SK-N-SH treated with all-trans-retinoic acid at 6 μM for 48 hours (cell line): ENCODE results near the gene CYP3A7.

ENCODE experiments used
- ATAC-seq: fragments of 200-7000 bp; cut with Tn5 transposase; 3 replicates; pipeline ENCODE4 v1.9.1; 2020; ENCODE audit warnings: mild to moderate bottlenecking, moderate library complexity
- ARNTL ChIP-seq: fragments of 450-650 bp; formaldehyde crosslinking; IDR thresholded peaks from 2 replicates; pipeline ENCODE4 v1.5.0; 2020; ENCODE audit warnings: low read depth, mild to moderate bottlenecking, moderate library complexity, borderline replicate concordance
- BACH2 ChIP-seq: fragments of 250-450 bp; sonication (Bioruptor Pico); IDR thresholded peaks from 2 replicates; pipeline ENCODE4 v1.9.0; 2021; ENCODE audit warnings: mild to moderate bottlenecking, borderline replicate concordance
- CREB5 ChIP-seq: fragments of 250-450 bp; sonication (Bioruptor Pico); IDR thresholded peaks from 2 replicates; pipeline ENCODE4 v1.5.1; 2020; ENCODE audit warnings: low read depth, mild to moderate bottlenecking, moderate library complexity
- CSRNP3 ChIP-seq: fragments of 250-450 bp; sonication (Bioruptor Pico); IDR thresholded peaks from 2 replicates; pipeline ENCODE4 v1.5.1; 2021; ENCODE audit warnings: mild to moderate bottlenecking, moderate library complexity
- ESRRG ChIP-seq: fragments of 250-450 bp; sonication (Bioruptor Pico); IDR thresholded peaks from 2 replicates; pipeline ENCODE4 v1.6.1; 2021; ENCODE audit warnings: mild to moderate bottlenecking
- GLIS3 ChIP-seq: fragments of 250-450 bp; sonication (Bioruptor Pico); IDR thresholded peaks from 2 replicates; pipeline ENCODE4 v1.5.0; 2020; ENCODE audit warnings: mild to moderate bottlenecking, moderate library complexity
- ISL1 ChIP-seq: fragments of 250-450 bp; sonication (Bioruptor Pico); IDR thresholded peaks from 2 replicates; pipeline ENCODE4 v2.1.2; 2022; ENCODE audit warnings: mild to moderate bottlenecking, moderate library complexity
- OSR1 ChIP-seq: fragments of 250-450 bp; sonication (Bioruptor Pico); IDR thresholded peaks from 2 replicates; pipeline ENCODE4 v1.8.0; 2022; ENCODE audit warnings: moderate library complexity, mild to moderate bottlenecking, inconsistent platforms
- PATZ1 ChIP-seq: fragments of 250-450 bp; sonication (Bioruptor Pico); IDR thresholded peaks from 2 replicates; pipeline ENCODE4 v1.8.0; 2020; ENCODE audit warnings: mild to moderate bottlenecking, moderate library complexity, borderline replicate concordance
- POU6F1 ChIP-seq: fragments of 250-450 bp; sonication (Bioruptor Pico); IDR thresholded peaks from 2 replicates; pipeline ENCODE4 v1.8.0; 2021; ENCODE audit warnings: low read depth, mild to moderate bottlenecking, moderate library complexity, borderline replicate concordance
- PPARA ChIP-seq: fragments of 250-450 bp; sonication (Bioruptor Pico); IDR thresholded peaks from 2 replicates; pipeline ENCODE4 v1.5.0; 2020; ENCODE audit warnings: mild to moderate bottlenecking, borderline replicate concordance
- SNAI2 ChIP-seq: fragments of 250-450 bp; sonication (Bioruptor Pico); IDR thresholded peaks from 2 replicates; pipeline ENCODE4 v1.5.0; 2020; ENCODE audit warnings: mild to moderate bottlenecking, moderate library complexity
- TCF4 ChIP-seq: fragments of 250-450 bp; sonication (Bioruptor Pico); IDR thresholded peaks from 2 replicates; pipeline ENCODE4 v1.8.0; 2021; ENCODE audit warnings: mild to moderate bottlenecking, moderate library complexity, borderline replicate concordance
- TOX ChIP-seq: fragments of 250-450 bp; sonication (Bioruptor Pico); IDR thresholded peaks from 2 replicates; pipeline ENCODE4 v1.8.0; 2021; ENCODE audit warnings: mild to moderate bottlenecking, moderate library complexity, borderline replicate concordance
- TSHZ2 ChIP-seq: fragments of 250-450 bp; sonication (Bioruptor Pico); IDR thresholded peaks from 2 replicates; pipeline ENCODE4 v1.5.0; 2020; ENCODE audit warnings: mild to moderate bottlenecking, moderate library complexity
- ZC3H10 ChIP-seq: fragments of 250-450 bp; sonication (Bioruptor Pico); IDR thresholded peaks from 2 replicates; pipeline ENCODE4 v1.5.1; 2021; ENCODE audit warnings: mild to moderate bottlenecking, moderate library complexity
- ZFP3 ChIP-seq: fragments of 250-450 bp; sonication (Bioruptor Pico); IDR thresholded peaks from 2 replicates; pipeline ENCODE4 v1.5.0; 2020; ENCODE audit warnings: mild to moderate bottlenecking, moderate library complexity
- ZNF565 ChIP-seq: fragments of 450-650 bp; formaldehyde crosslinking; conservative IDR thresholded peaks from 2 replicates; pipeline ENCODE4 v1.5.0; 2020; ENCODE audit warnings: low read depth, mild to moderate bottlenecking, moderate library complexity

The CYP3A7 gene

GRCh38 chr7:99685129-99685758, 49.8 kb downstream of the CYP3A7 start:
- no peak for TF ChIP-seq BACH2 (CRISPR knock-in tag)
- TF ChIP-seq, all 23 proteins: peak for 0

GRCh38 chr7:99679400-99680191, 55.4 kb downstream of the CYP3A7 start, which contains the start of gene CYP3A5:
CYP3A5 (minus strand) TSS chr7:99679996; CDS start chr7:99679896, 100 bp downstream.
- peak; percentile 70 for ATAC-seq
- TF ChIP-seq OSR1: no peak
- no peak for TF ChIP-seq PPARA (CRISPR knock-in tag)
- TF ChIP-seq ESRRG (CRISPR knock-in tag): no peak
- no peak for TF ChIP-seq ARNTL
- no peak for TF ChIP-seq ISL1 (CRISPR knock-in tag)
- TF ChIP-seq SNAI2 (CRISPR knock-in tag): no peak
- no peak for TF ChIP-seq POU6F1 (CRISPR knock-in tag)
- TF ChIP-seq BACH2 (CRISPR knock-in tag): no peak
- TF ChIP-seq, all 23 proteins: peak for 0

More at GRCh38 chr7:99685129-99685758, 49.8 kb downstream of the CYP3A7 start:
- ATAC-seq: no peak

- peak; percentile 83 for ATAC-seq
- TF ChIP-seq PATZ1 (CRISPR knock-in tag): no peak
- no peak for TF ChIP-seq BACH2 (CRISPR knock-in tag)
- no peak for TF ChIP-seq TSHZ2
- TF ChIP-seq ISL1 (CRISPR knock-in tag): no peak
- no peak for TF ChIP-seq GLIS3 (CRISPR knock-in tag)
- no peak for TF ChIP-seq ZFP3
- TF ChIP-seq ZNF565 (CRISPR knock-in tag): no peak
- TF ChIP-seq SNAI2 (CRISPR knock-in tag): no peak
- no peak for TF ChIP-seq CREB5 (CRISPR knock-in tag)
- TF ChIP-seq ZC3H10 (CRISPR knock-in tag): no peak
- no peak for TF ChIP-seq PPARA (CRISPR knock-in tag)
- TF ChIP-seq TOX (CRISPR knock-in tag): no peak
Observed at GRCh38 chr7:99679032-99679399, 56.0 kb downstream of the CYP3A7 start.

- TF ChIP-seq ARNTL (no peak), GLIS3 (CRISPR knock-in tag) (no peak), PATZ1 (CRISPR knock-in tag) (no peak), CSRNP3 (no peak), OSR1 (no peak), TCF4 (no peak)
- no peak for ATAC-seq
Observed at GRCh38 chr7:99677648-99678045, 57.3 kb downstream of the CYP3A7 start.
